IMR-90 (cell line): ENCODE data around the gene GARNL3. TPM values are rescaled to one million over a fixed set of nuclear protein-coding genes. Genes with fewer than 3 reads are reported as not detected.

ENCODE experiments used
- ATAC-seq: fragments of 200-7000 bp; cut with Tn5 transposase; 2 replicates; pipeline ENCODE4 v1.9.1; 2020; ENCODE audit warnings: low read depth, mild to moderate bottlenecking, moderate library complexity
- BruUV-seq: library from RNA; stranded (reverse); fragments of 400-500 nt; replicated peaks from 2 replicates; lab custom pipeline; 2021; lab: Mats Ljungman, UMichigan
- CTCF ChIA-PET: fragments of 300-600 bp; formaldehyde crosslinking; extraction: SDS; loops from one replicate; lab custom pipeline; 2021; ENCODE audit warnings: antibody characterized with exemption; lab: Yijun Ruan, JAX
- POLR2A ChIA-PET: fragments of 300-600 bp; sonication (Branson Sonifier 250); formaldehyde crosslinking; loops from one replicate; lab custom pipeline; 2022; ENCODE audit warnings: antibody characterized with exemption; ENCODE audit not compliant: unreplicated experiment; lab: Charles Lee
- DNase-seq: peaks from one replicate; pipeline ENCODE4 v3.0.0; 2013
- H2AFZ ChIP-seq: replicated peaks from 2 replicates; pipeline ENCODE3; 2013; ENCODE audit warnings: low read length, mild to moderate bottlenecking; ENCODE audit not compliant: poor library complexity
- H2AK5ac ChIP-seq: 2 replicates; pipeline ENCODE4 v1.6.1; 2013; ENCODE audit warnings: low read depth, low read length, inconsistent platforms
- H2AK9ac ChIP-seq: replicated peaks from 2 replicates; pipeline ENCODE3; 2013; ENCODE audit warnings: mild to moderate bottlenecking, low read depth, low read length, moderate library complexity; ENCODE audit not compliant: poor library complexity
- H2BK120ac ChIP-seq: 2 replicates; pipeline ENCODE4 v1.6.1; 2013; ENCODE audit warnings: low read depth, low read length, inconsistent platforms
- H2BK15ac ChIP-seq: 3 replicates; pipeline ENCODE4 v1.6.1; 2013; ENCODE audit warnings: low read depth, low read length, inconsistent platforms
- H2BK20ac ChIP-seq: 2 replicates; pipeline ENCODE4 v1.6.1; 2013; ENCODE audit warnings: low read depth, mild to moderate bottlenecking, inconsistent platforms, low read length, moderate library complexity
- H2BK5ac ChIP-seq: 2 replicates; pipeline ENCODE4 v1.6.1; 2013; ENCODE audit warnings: mild to moderate bottlenecking, low read depth, low read length, inconsistent platforms; ENCODE audit not compliant: poor library complexity, severe bottlenecking
- H3K14ac ChIP-seq: replicated peaks from 2 replicates; pipeline ENCODE4 v1.6.1; 2013; ENCODE audit warnings: low read depth, low read length, inconsistent platforms
- H3K18ac ChIP-seq: 2 replicates; pipeline ENCODE4 v1.6.1; 2013; ENCODE audit warnings: low read depth, low read length, control low read depth
- H3K23ac ChIP-seq: 2 replicates; pipeline ENCODE4 v1.6.1; 2013; ENCODE audit warnings: low read depth, low read length, inconsistent platforms
- H3K27ac ChIP-seq: 2 replicates; pipeline ENCODE4 v1.5.1; 2013; ENCODE audit warnings: mild to moderate bottlenecking, control low read depth, low read length; ENCODE audit not compliant: insufficient read depth
- H3K27me3 ChIP-seq: 2 replicates; pipeline ENCODE4 v1.6.1; 2013; ENCODE audit warnings: low read length; ENCODE audit not compliant: control insufficient read depth, insufficient read depth
- H3K36me3 ChIP-seq: 2 replicates; pipeline ENCODE4 v1.6.1; 2013; ENCODE audit warnings: low read length, mixed read lengths; ENCODE audit not compliant: control insufficient read depth, insufficient read depth
- H3K4ac ChIP-seq: 2 replicates; pipeline ENCODE4 v1.6.1; 2013; ENCODE audit warnings: low read depth, low read length, inconsistent platforms
- H3K4me1 ChIP-seq: 2 replicates; pipeline ENCODE4 v1.6.1; 2013; ENCODE audit warnings: low read length, mixed read lengths; ENCODE audit not compliant: control insufficient read depth, insufficient read depth
- H3K4me2 ChIP-seq: 2 replicates; pipeline ENCODE4 v1.6.1; 2013; ENCODE audit warnings: low read depth, mild to moderate bottlenecking, control low read depth, low read length, moderate library complexity
- H3K4me3 ChIP-seq: 2 replicates; pipeline ENCODE4 v1.5.1; 2013; ENCODE audit warnings: low read depth, mild to moderate bottlenecking, control low read depth, low read length, moderate library complexity; ENCODE audit not compliant: insufficient read depth
- H3K56ac ChIP-seq: 2 replicates; pipeline ENCODE4 v1.6.1; 2013; ENCODE audit warnings: low read length, inconsistent platforms; ENCODE audit not compliant: insufficient read depth; ENCODE audit errors: extremely low read depth
- H3K79me1 ChIP-seq, 2 experiments: 2 replicates each; pipeline ENCODE4 v1.6.1; 2013; ENCODE audit warnings: low read length in 2 of 2, inconsistent platforms in 1 of 2, low read depth in 1 of 2
- H3K9ac ChIP-seq: 2 replicates; pipeline ENCODE4 v1.6.1; 2013; ENCODE audit warnings: low read depth, low read length, control low read depth
- H3K9me1 ChIP-seq: 2 replicates; pipeline ENCODE4 v1.6.1; 2013; ENCODE audit warnings: low read length, inconsistent platforms; ENCODE audit not compliant: insufficient read depth
- H3K9me3 ChIP-seq: 2 replicates; pipeline ENCODE4 v1.6.1; 2013; ENCODE audit warnings: low read length; ENCODE audit not compliant: control insufficient read depth, insufficient read depth
- H4K20me1 ChIP-seq: 2 replicates; pipeline ENCODE4 v1.6.1; 2013; ENCODE audit warnings: low read length, inconsistent platforms; ENCODE audit not compliant: insufficient read depth
- H4K5ac ChIP-seq: 2 replicates; pipeline ENCODE4 v1.6.1; 2013; ENCODE audit warnings: mild to moderate bottlenecking, low read depth, low read length, control low read depth
- H4K8ac ChIP-seq, 2 experiments: 2 replicates each; pipeline ENCODE4 v1.6.1; 2013; ENCODE audit warnings: low read depth in 2 of 2, low read length in 2 of 2, control low read depth in 1 of 2, inconsistent platforms in 1 of 2
- H4K91ac ChIP-seq: 2 replicates; pipeline ENCODE4 v1.6.1; 2013; ENCODE audit warnings: low read depth, low read length, inconsistent platforms; ENCODE audit not compliant: insufficient read depth
- MXI1 ChIP-seq: IDR thresholded peaks from 2 replicates; pipeline ENCODE4 v1.6.1; 2012; ENCODE audit warnings: low read depth, mild to moderate bottlenecking, low read length, moderate library complexity, borderline replicate concordance
- NFE2L2 ChIP-seq: fragments of 150-350 bp; IDR thresholded peaks from 2 replicates; pipeline ENCODE4 v1.6.1; 2016; ENCODE audit warnings: low read depth, mild to moderate bottlenecking, low read length
- WGBS, 2 experiments: methylation state at CpG; one replicate each; pipeline versions ENCODE4 v1.1.5 to v1.1.7; 2013; ENCODE audit warnings: missing lambda C conversion rate in 2 of 2; ENCODE audit not compliant: insufficient read length in 1 of 2; ENCODE audit errors: extremely low coverage in 2 of 2; 5-methylcytosine and 5-hydroxymethylcytosine counted together
- dilution Hi-C: fragments of 300-500 bp; cut with HindIII; formaldehyde crosslinking; loops from one replicate; pipeline ENCODE4 v1.14.3; 2018; ENCODE audit warnings: low sequenced_read_pairs; ENCODE audit not compliant: unreplicated experiment
- in situ Hi-C: fragments of 300-500 bp; cut with MboI; formaldehyde crosslinking; loops from 3 replicates; pipeline ENCODE4 v1.14.3; 2019; ENCODE audit warnings: low sequenced_read_pairs, inconsistent platforms, mixed read lengths
- intact Hi-C: fragments of 100-400 bp; cut with micrococcal nuclease; formaldehyde crosslinking; loops from 2 replicates; pipeline ENCODE4 v1.10.0; 2022
- polyA plus RNA-seq, 3 experiments: library from polyadenylated mRNA; depleted of rRNA; stranded (reverse); fragments of >200 nt; gene quantifications; 2 replicates each; pipeline ENCODE4 v1.2.3, GENCODE V29; 2012; ENCODE audit warnings: low replicate concordance in 1 of 3
- total RNA-seq: library from RNA; depleted of rRNA; stranded (reverse); fragments of >200 nt; gene quantifications from 2 replicates; pipeline ENCODE4 v1.2.3, GENCODE V29; 2012

The GARNL3 gene
- total and polyA plus RNA-seq, 2 of the 4 experiments (the other 2 are of a cell fraction): 1.9 to 5.0 TPM

- no peaks in the 10 kb centered on the region for H3K27me3 ChIP-seq
- intact Hi-C loops: no loop called here
- WGBS, 2 experiments: 57% methylated on average over 2 of the region's 3 CpGs; no CpG with 5 or more reads in 1 of the 2 experiments
- no peak overlapping the region for H3K23ac ChIP-seq
- H3K4me1 ChIP-seq: peaks cover 2% of the 10 kb centered on the region; the same call in 1 of the 2 replicates
- H3K18ac ChIP-seq: no peak overlapping the region
- no peak overlapping the region for H3K9ac ChIP-seq
- H4K91ac ChIP-seq: no peak overlapping the region
- no peak overlapping the region for H3K56ac ChIP-seq
- no peak overlapping the region for H2BK15ac ChIP-seq
- no peak overlapping the region for H2AK9ac ChIP-seq
- H2AFZ ChIP-seq: no peak overlapping the region
- dilution Hi-C loops: no loop called here
- H2AK5ac ChIP-seq: no peak overlapping the region
- H3K9me1 ChIP-seq: no peaks in the 10 kb centered on the region
- ChIA-PET CTCF (interaction anchor here (0.7 kb wide), 1 partner anchor 75 kb away, joined by 3 read pairs; no protein-coding TSS in a partner anchor), POLR2A (interaction anchor here (0.6 kb wide), 1 partner anchor 45 kb away, joined by 4 read pairs; no protein-coding TSS in a partner anchor)
- H3K79me1 ChIP-seq: no peaks in the 10 kb centered on the region
- H3K14ac ChIP-seq: no peak overlapping the region
- TF ChIP-seq NFE2L2: no peak
- no peak for TF ChIP-seq MXI1
- in situ Hi-C loops: no loop called here
- H3K4ac ChIP-seq: no peak overlapping the region
- H3K4me2 ChIP-seq: no peak overlapping the region
- no peak overlapping the region for H2BK20ac ChIP-seq
- H4K8ac ChIP-seq: no peak overlapping the region
- no TSS peak for BruUV-seq
- DNase-seq (no peak), ATAC-seq (no peak)
- no peak overlapping the region for H3K4me3 ChIP-seq
- H2BK5ac ChIP-seq: no peak overlapping the region
- H3K36me3 ChIP-seq: no peaks in the 10 kb centered on the region
- no peaks in the 10 kb centered on the region for H3K9me3 ChIP-seq
- H3K27ac ChIP-seq: no peak overlapping the region
- H4K20me1 ChIP-seq: no peaks in the 10 kb centered on the region
- no peak overlapping the region for H4K5ac ChIP-seq
- no peak overlapping the region for H2BK120ac ChIP-seq
These were observed 36.4 kb downstream of the GARNL3 start for GRCh38 chr9:127300886-127301447.
